DND-41 (cell line): Measurements from ENCODE around the gene PIK3R6.

Source experiments
- CTCF ChIP-seq: IDR thresholded peaks from 2 replicates; pipeline ENCODE4 v1.5.1; 2012; ENCODE audit warnings: borderline replicate concordance, low read length, moderate library complexity, mild to moderate bottlenecking; ENCODE audit not compliant: poor library complexity, severe bottlenecking; ENCODE audit errors: extremely low read depth
- EZH2 ChIP-seq: IDR thresholded peaks from 3 replicates; pipeline ENCODE4 v1.6.1; 2012; ENCODE audit warnings: borderline replicate concordance, low read depth, mild to moderate bottlenecking, moderate library complexity, low read length, inconsistent platforms; ENCODE audit not compliant: severe bottlenecking

GRCh38 chr17:8884336-8884990 is 17.0 kb upstream of the PIK3R6 start:
- TF ChIP-seq CTCF: no peak
- TF ChIP-seq EZH2: no peak
